K562 (cell line): Measurements from ENCODE around the gene KDM2B. TPM values are rescaled to one million over a fixed set of nuclear protein-coding genes. Genes with fewer than 3 reads are reported as not detected.

Experiments used
- microRNA-seq: library from miRNA; unstranded; fragments of <30 nt; microRNA quantifications from one replicate; pipeline ENCODE4, GENCODE V29; 2018; ENCODE audit warnings: borderline microRNAs expressed
- polyA plus RNA-seq, 8 experiments: library from polyadenylated mRNA; depleted of rRNA in 4 of 8; stranded (reverse) in 5 of 8; unstranded in 3 of 8; fragments of >200 nt; fragmentation: Nextera tagmentation in 2 of 8; fragmentation: Illumina TruSeq in 1 of 8; extraction: Ambion mirVana in 2 of 8; extraction: Trizol in 1 of 8; gene quantifications; 2 replicates each; pipeline versions ENCODE4 v1.2.1 to v1.2.3, GENCODE V29; 2011 to 2014; ENCODE audit warnings: inconsistent platforms in 1 of 8, missing spikeins in 1 of 8
- small RNA-seq: library from RNA; depleted of rRNA; stranded (forward); fragments of <200 nt; gene quantifications from one replicate; pipeline ENCODE3, GENCODE V24; 2014
- total RNA-seq, 7 experiments: library from RNA; depleted of rRNA in 6 of 7; stranded (reverse); fragments of >200 nt in 6 of 7; fragmentation: Illumina TruSeq in 2 of 7; extraction: Trizol in 2 of 7; gene quantifications; 2 replicates each; pipeline versions ENCODE4 v1.2.1 to v1.2.3, GENCODE V29; 2011 to 2021; ENCODE audit warnings: low replicate concordance in 1 of 7

The KDM2B gene
- total and polyA plus RNA-seq, 9 of the 15 experiments (the other 6 are each of a cell fraction or from before 2014, with no cell fraction given): 7.4 to 50.5 (median 22.5) TPM

Small RNA genes within 50 kb of the gene (microRNA-seq; reads per million reads assigned to microRNA genes)
- not detected for gene MIR7107

Small RNA genes within 50 kb of the gene (small RNA-seq; reads per million reads assigned to genes)
- not detected for gene RNU6-1004P

Other genes starting within 250 kb of the KDM2B start
- gene ANAPC5, start 228.6 kb downstream of the KDM2B start, total RNA-seq (2014; rRNA removed): 176 and 194 TPM in 2 replicates
- gene ANAPC5, start 228.6 kb downstream of the KDM2B start, total RNA-seq (2014; rRNA removed; fragmentation: Illumina TruSeq; extraction: Trizol): 269 and 301 TPM in 2 replicates
- 190 and 197 TPM in 2 replicates for gene ANAPC5, start 228.6 kb downstream of the KDM2B start, total RNA-seq (2015; rRNA removed; fragmentation: Illumina TruSeq; extraction: Trizol)
- gene ANAPC5, start 228.6 kb downstream of the KDM2B start, total RNA-seq (2021): 168 and 169 TPM in 2 replicates
- 307 and 315 TPM in 2 replicates for gene ANAPC5, start 228.6 kb downstream of the KDM2B start, polyA plus RNA-seq (2011; rRNA removed)
- 201 and 250 TPM in 2 replicates for gene ANAPC5, start 228.6 kb downstream of the KDM2B start, polyA plus RNA-seq (2014; fragmentation: Illumina TruSeq; extraction: Trizol)
- 100 to 1,000 TPM; 136 to 181 TPM for gene ANAPC5, start 228.6 kb downstream of the KDM2B start, polyA plus RNA-seq (2014; fragmentation: Nextera tagmentation; extraction: Ambion mirVana)
- 207 and 213 TPM in 2 replicates for gene ANAPC5, start 228.6 kb downstream of the KDM2B start, polyA plus RNA-seq (2014; rRNA removed)
- gene RNF34, start 180.9 kb downstream of the KDM2B start, total RNA-seq (2014; rRNA removed): 68.8 and 120 TPM in 2 replicates
- gene RNF34, start 180.9 kb downstream of the KDM2B start, total RNA-seq (2014; rRNA removed; fragmentation: Illumina TruSeq; extraction: Trizol): 47.1 and 48.9 TPM in 2 replicates
- gene RNF34, start 180.9 kb downstream of the KDM2B start, total RNA-seq (2015; rRNA removed; fragmentation: Illumina TruSeq; extraction: Trizol): 60.6 and 60.9 TPM in 2 replicates
- gene RNF34, start 180.9 kb downstream of the KDM2B start, total RNA-seq (2021): 42.4 and 47.1 TPM in 2 replicates
- gene RNF34, start 180.9 kb downstream of the KDM2B start, polyA plus RNA-seq (2011; rRNA removed): 41.7 and 51.0 TPM in 2 replicates
- 52.0 and 54.1 TPM in 2 replicates for gene RNF34, start 180.9 kb downstream of the KDM2B start, polyA plus RNA-seq (2014; fragmentation: Illumina TruSeq; extraction: Trizol)
- gene RNF34, start 180.9 kb downstream of the KDM2B start, polyA plus RNA-seq (2014; fragmentation: Nextera tagmentation; extraction: Ambion mirVana): 10 to 100 TPM; 65.4 to 88.9 TPM
- gene RNF34, start 180.9 kb downstream of the KDM2B start, polyA plus RNA-seq (2014; rRNA removed): 47.2 and 48.4 TPM in 2 replicates
- 9.8 and 13.2 TPM in 2 replicates for gene ORAI1, start 45.5 kb upstream of the KDM2B start, total RNA-seq (2014; rRNA removed)
- 2.2 and 2.6 TPM in 2 replicates for gene ORAI1, start 45.5 kb upstream of the KDM2B start, total RNA-seq (2014; rRNA removed; fragmentation: Illumina TruSeq; extraction: Trizol)
- 9.3 and 9.4 TPM in 2 replicates for gene ORAI1, start 45.5 kb upstream of the KDM2B start, total RNA-seq (2015; rRNA removed; fragmentation: Illumina TruSeq; extraction: Trizol)
- gene ORAI1, start 45.5 kb upstream of the KDM2B start, total RNA-seq (2021): 23.8 and 24.4 TPM in 2 replicates
- 9.3 and 15.7 TPM in 2 replicates for gene ORAI1, start 45.5 kb upstream of the KDM2B start, polyA plus RNA-seq (2011; rRNA removed)
- 5.5 and 16.0 TPM in 2 replicates for gene ORAI1, start 45.5 kb upstream of the KDM2B start, polyA plus RNA-seq (2014; fragmentation: Illumina TruSeq; extraction: Trizol)
- gene ORAI1, start 45.5 kb upstream of the KDM2B start, polyA plus RNA-seq (2014; fragmentation: Nextera tagmentation; extraction: Ambion mirVana): 1 to 10 TPM; 2.9 to 3.7 TPM
- 18.1 and 26.9 TPM in 2 replicates for gene ORAI1, start 45.5 kb upstream of the KDM2B start, polyA plus RNA-seq (2014; rRNA removed)
- gene MORN3, start 88.6 kb upstream of the KDM2B start, total RNA-seq (2014; rRNA removed): 0.09 and 0.12 TPM in 2 replicates
- 0.22 and 0.26 TPM in 2 replicates for gene MORN3, start 88.6 kb upstream of the KDM2B start, total RNA-seq (2014; rRNA removed; fragmentation: Illumina TruSeq; extraction: Trizol)
- gene MORN3, start 88.6 kb upstream of the KDM2B start, total RNA-seq (2015; rRNA removed; fragmentation: Illumina TruSeq; extraction: Trizol): 0.11 TPM in 2 replicates
- gene MORN3, start 88.6 kb upstream of the KDM2B start, total RNA-seq (2021): 0.22 TPM in 2 replicates
- 0.20 and 0.28 TPM in 2 replicates for gene MORN3, start 88.6 kb upstream of the KDM2B start, polyA plus RNA-seq (2011; rRNA removed)
- 0.19 and 0.32 TPM in 2 replicates for gene MORN3, start 88.6 kb upstream of the KDM2B start, polyA plus RNA-seq (2014; fragmentation: Illumina TruSeq; extraction: Trizol)
- under 1 TPM; 0.25 to 0.27 TPM for gene MORN3, start 88.6 kb upstream of the KDM2B start, polyA plus RNA-seq (2014; fragmentation: Nextera tagmentation; extraction: Ambion mirVana)
- 0.12 and 0.15 TPM in 2 replicates for gene MORN3, start 88.6 kb upstream of the KDM2B start, polyA plus RNA-seq (2014; rRNA removed)
- 9.0 and 11.2 TPM in 2 replicates for gene TMEM120B, start 131.7 kb upstream of the KDM2B start, total RNA-seq (2014; rRNA removed)
- 4.7 and 7.4 TPM in 2 replicates for gene TMEM120B, start 131.7 kb upstream of the KDM2B start, total RNA-seq (2014; rRNA removed; fragmentation: Illumina TruSeq; extraction: Trizol)
- gene TMEM120B, start 131.7 kb upstream of the KDM2B start, total RNA-seq (2015; rRNA removed; fragmentation: Illumina TruSeq; extraction: Trizol): 6.5 and 7.0 TPM in 2 replicates
- gene TMEM120B, start 131.7 kb upstream of the KDM2B start, total RNA-seq (2021): 17.0 and 18.6 TPM in 2 replicates
- gene TMEM120B, start 131.7 kb upstream of the KDM2B start, polyA plus RNA-seq (2011; rRNA removed): 7.2 and 11.4 TPM in 2 replicates
- 10.1 and 11.4 TPM in 2 replicates for gene TMEM120B, start 131.7 kb upstream of the KDM2B start, polyA plus RNA-seq (2014; fragmentation: Illumina TruSeq; extraction: Trizol)
- 1 to 10 TPM; 1.7 to 3.8 TPM for gene TMEM120B, start 131.7 kb upstream of the KDM2B start, polyA plus RNA-seq (2014; fragmentation: Nextera tagmentation; extraction: Ambion mirVana)
- 12.2 and 18.5 TPM in 2 replicates for gene TMEM120B, start 131.7 kb upstream of the KDM2B start, polyA plus RNA-seq (2014; rRNA removed)
- gene RHOF, start 212.7 kb upstream of the KDM2B start, total RNA-seq (2014; rRNA removed): 3.5 and 3.9 TPM in 2 replicates
- gene RHOF, start 212.7 kb upstream of the KDM2B start, total RNA-seq (2014; rRNA removed; fragmentation: Illumina TruSeq; extraction: Trizol): 3.1 and 3.9 TPM in 2 replicates
- gene RHOF, start 212.7 kb upstream of the KDM2B start, total RNA-seq (2015; rRNA removed; fragmentation: Illumina TruSeq; extraction: Trizol): 4.3 and 4.8 TPM in 2 replicates
- 10.1 and 10.4 TPM in 2 replicates for gene RHOF, start 212.7 kb upstream of the KDM2B start, total RNA-seq (2021)
- gene RHOF, start 212.7 kb upstream of the KDM2B start, polyA plus RNA-seq (2011; rRNA removed): 4.0 and 6.3 TPM in 2 replicates
- gene RHOF, start 212.7 kb upstream of the KDM2B start, polyA plus RNA-seq (2014; fragmentation: Illumina TruSeq; extraction: Trizol): 4.3 and 5.4 TPM in 2 replicates
- gene RHOF, start 212.7 kb upstream of the KDM2B start, polyA plus RNA-seq (2014; fragmentation: Nextera tagmentation; extraction: Ambion mirVana): under 1 TPM; 0.13 to 0.45 TPM
- 8.8 and 9.5 TPM in 2 replicates for gene RHOF, start 212.7 kb upstream of the KDM2B start, polyA plus RNA-seq (2014; rRNA removed)
- 2.9 and 4.7 TPM in 2 replicates for gene SETD1B, start 223.0 kb upstream of the KDM2B start, total RNA-seq (2014; rRNA removed)
- gene SETD1B, start 223.0 kb upstream of the KDM2B start, total RNA-seq (2014; rRNA removed; fragmentation: Illumina TruSeq; extraction: Trizol): 0.99 and 1.4 TPM in 2 replicates
- gene SETD1B, start 223.0 kb upstream of the KDM2B start, total RNA-seq (2015; rRNA removed; fragmentation: Illumina TruSeq; extraction: Trizol): 2.1 and 3.1 TPM in 2 replicates
- 23.6 and 26.6 TPM in 2 replicates for gene SETD1B, start 223.0 kb upstream of the KDM2B start, total RNA-seq (2021)
- 0.77 and 1.1 TPM in 2 replicates for gene SETD1B, start 223.0 kb upstream of the KDM2B start, polyA plus RNA-seq (2011; rRNA removed)
- 6.1 and 10.6 TPM in 2 replicates for gene SETD1B, start 223.0 kb upstream of the KDM2B start, polyA plus RNA-seq (2014; fragmentation: Illumina TruSeq; extraction: Trizol)
- 1 to 10 TPM in 1 of 2 experiments, under 1 TPM in 1; 0.48 to 2.3 TPM for gene SETD1B, start 223.0 kb upstream of the KDM2B start, polyA plus RNA-seq (2014; fragmentation: Nextera tagmentation; extraction: Ambion mirVana)
- gene SETD1B, start 223.0 kb upstream of the KDM2B start, polyA plus RNA-seq (2014; rRNA removed): 6.9 and 7.1 TPM in 2 replicates